Adipose tissue (tissue), 3 donors: ENCODE measurements around the gene PCDHGA2. TPM values are rescaled to one million over a fixed set of nuclear protein-coding genes. Genes with fewer than 3 reads are reported as not detected.
"Not testable (repeated sequence)": the region's sequence is repeated elsewhere in the genome, so short reads cannot be mapped to it uniquely, and the experiment has no call there.

Experiments
- H3K27ac ChIP-seq: one replicate; pipeline ENCODE4 v1.5.1; 2013; ENCODE audit warnings: low read depth, low read length
- WGBS, 3 donors: extraction: QIAGEN DNeasy Blood & Tissue Kit; methylation state at CpG; one replicate each; pipeline ENCODE4 v1.1.7; 2013; 5-methylcytosine and 5-hydroxymethylcytosine counted together
- polyA plus RNA-seq, 3 donors: library from polyadenylated mRNA; stranded (reverse); fragments of 200-250 nt; gene quantifications; one replicate each; pipeline ENCODE4 v1.2.3, GENCODE V29; 2013
- donor health status: healthy with polysubstance abuse.
- donor health status: Bipolar disorder and iron deficiency.
- donor health status: healthy.

PCDHGA2 gene
- polyA plus RNA-seq, 3 donors: 0.56 to 1.3 (median 0.89) TPM

DNA sequence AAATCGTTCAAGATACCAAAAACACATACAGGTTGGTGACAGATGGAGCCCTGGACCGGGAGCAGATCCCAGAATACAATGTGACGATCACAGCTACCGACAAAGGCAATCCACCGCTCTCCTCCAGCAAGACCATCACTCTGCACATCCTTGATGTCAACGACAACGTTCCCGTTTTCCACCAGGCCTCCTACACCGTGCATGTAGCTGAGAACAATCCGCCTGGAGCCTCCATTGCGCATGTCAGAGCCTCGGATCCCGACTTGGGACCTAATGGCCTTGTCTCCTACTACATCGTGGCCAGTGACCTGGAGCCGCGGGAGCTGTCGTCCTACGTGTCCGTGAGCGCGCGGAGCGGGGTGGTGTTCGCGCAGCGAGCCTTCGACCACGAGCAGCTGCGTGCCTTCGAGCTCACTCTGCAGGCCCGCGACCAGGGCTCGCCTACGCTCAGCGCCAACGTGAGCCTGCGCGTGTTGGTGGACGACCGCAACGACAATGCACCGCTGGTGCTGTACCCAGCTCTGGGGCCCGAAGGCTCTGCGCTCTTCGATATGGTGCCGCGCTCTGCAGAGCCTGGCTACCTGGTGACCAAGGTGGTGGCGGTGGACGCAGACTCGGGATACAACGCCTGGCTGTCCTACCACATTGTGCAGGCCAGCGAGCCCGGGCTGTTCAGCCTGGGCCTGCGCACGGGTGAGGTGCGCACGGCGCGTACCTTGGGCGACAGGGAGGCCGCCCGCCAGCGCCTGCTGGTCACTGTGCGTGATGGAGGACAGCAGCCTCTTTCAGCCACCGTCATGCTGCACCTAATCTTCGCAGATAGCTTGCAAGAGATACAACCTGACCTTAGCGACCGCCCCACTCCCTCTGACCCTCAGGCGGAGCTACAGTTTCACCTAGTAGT lies 33.3 kb downstream of the PCDHGA2 start:
- WGBS, 3 donors: 27 to 34% (median 29%) methylated on average over 69 of the region's 69 CpGs

DNA sequence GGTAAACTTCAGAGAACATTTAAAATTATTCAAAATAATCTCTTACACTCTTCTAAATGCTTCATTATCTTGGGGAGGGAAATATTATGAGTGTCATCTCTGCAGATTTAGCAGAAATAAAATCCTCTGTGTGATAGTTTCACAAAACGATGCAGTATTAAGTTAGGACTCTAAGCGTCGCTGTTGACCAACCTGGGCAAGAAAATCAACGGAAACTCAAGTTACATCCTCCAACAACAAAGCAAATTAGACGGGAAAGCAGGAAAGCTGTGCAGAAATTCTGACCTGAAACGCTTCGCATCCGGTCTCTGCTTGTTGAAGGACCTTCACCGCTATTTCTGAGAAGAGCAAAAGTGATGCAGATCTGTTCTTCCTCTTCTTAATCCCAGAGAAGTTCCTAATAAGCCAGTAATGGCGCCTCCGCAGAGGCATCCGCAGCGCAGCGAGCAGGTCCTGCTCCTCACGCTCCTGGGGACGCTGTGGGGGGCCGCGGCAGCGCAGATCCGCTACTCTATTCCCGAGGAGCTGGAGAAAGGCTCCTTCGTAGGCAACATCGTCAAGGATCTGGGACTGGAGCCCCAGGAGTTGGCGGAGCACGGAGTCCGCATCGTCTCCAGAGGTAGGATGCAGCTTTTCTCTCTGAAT lies 35.2 kb downstream of the PCDHGA2 start, which contains the start of gene PCDHGA6:
Gene PCDHGA6 (plus strand): TSS at position 219 of the 645 bp plus-strand sequence. CDS start 193 bp downstream, at position 412.
- H3K27ac ChIP-seq: no peak within 1 kb of the TSS
- 10 to 20% (median 17%) methylated on average over 27 of the region's 27 CpGs for WGBS, 3 donors

More for the DNA sequence above, 33.3 kb downstream of the PCDHGA2 start:
- H3K27ac ChIP-seq: no peak overlapping the region

DNA sequence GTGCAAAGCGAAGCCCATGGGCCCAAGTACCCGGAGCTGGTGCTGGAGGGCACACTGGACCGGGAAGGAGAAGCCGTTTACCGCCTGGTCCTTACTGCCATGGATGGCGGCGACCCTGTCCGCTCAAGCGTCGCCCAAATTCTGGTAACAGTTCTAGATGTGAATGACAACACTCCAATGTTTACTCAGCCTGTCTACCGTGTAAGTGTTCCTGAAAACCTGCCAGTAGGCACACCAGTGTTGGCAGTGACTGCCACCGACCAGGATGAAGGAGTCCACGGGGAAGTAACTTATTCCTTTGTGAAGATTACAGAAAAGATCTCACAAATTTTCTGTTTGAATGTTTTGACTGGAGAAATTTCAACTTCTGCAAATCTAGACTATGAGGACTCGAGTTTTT lies 36.1 kb downstream of the PCDHGA2 start:
- WGBS, 3 donors: 53 to 60% (median 55%) methylated on average over 14 of the region's 14 CpGs
- no peak overlapping the region for H3K27ac ChIP-seq

- 42 to 50% (median 45%) methylated on average over 37 to 41 of the region's 48 CpGs for WGBS, 3 donors
- H3K27ac ChIP-seq: not testable (repeated sequence)
These were observed 37.0 kb downstream of the PCDHGA2 start for GRCh38 chr5:141375444-141376155.

- WGBS, 3 donors: 12 to 15% (median 14%) methylated on average over 37 of the region's 37 CpGs
- H3K27ac ChIP-seq: no peak within 1 kb of the TSS
These were observed 44.1 kb downstream of the PCDHGA2 start, which contains the start of gene PCDHGA7 for GRCh38 chr5:141382469-141383294. Gene PCDHGA7 (plus strand): TSS chr5:141382742. CDS start chr5:141382900, 158 bp downstream.

- whole genome bisulfite sequencing, 3 donors: 27 to 35% (median 34%) methylated on average over 21 of the region's 21 CpGs
These were observed 44.8 kb downstream of the PCDHGA2 start for GRCh38 chr5:141383345-141383744.

GRCh38 chr5:141384471-141385267 lies 46.1 kb downstream of the PCDHGA2 start:
- no peak overlapping the region for H3K27ac ChIP-seq
- WGBS, 3 donors: 43 to 48% (median 45%) methylated on average over 43 of the region's 43 CpGs

More at GRCh38 chr5:141383345-141383744, 44.8 kb downstream of the PCDHGA2 start:
- H3K27ac ChIP-seq: no peak overlapping the region

GRCh38 chr5:141387557-141388311 lies 49.2 kb downstream of the PCDHGA2 start, which contains the start of gene PCDHGB4:
Gene PCDHGB4 (plus strand): TSS chr5:141387698. CDS start chr5:141387885, 187 bp downstream.
- WGBS, 3 donors: 6 to 13% (median 11%) methylated on average over 17 to 21 of the region's 40 CpGs
- H3K27ac ChIP-seq: not testable (repeated sequence)

DNA sequence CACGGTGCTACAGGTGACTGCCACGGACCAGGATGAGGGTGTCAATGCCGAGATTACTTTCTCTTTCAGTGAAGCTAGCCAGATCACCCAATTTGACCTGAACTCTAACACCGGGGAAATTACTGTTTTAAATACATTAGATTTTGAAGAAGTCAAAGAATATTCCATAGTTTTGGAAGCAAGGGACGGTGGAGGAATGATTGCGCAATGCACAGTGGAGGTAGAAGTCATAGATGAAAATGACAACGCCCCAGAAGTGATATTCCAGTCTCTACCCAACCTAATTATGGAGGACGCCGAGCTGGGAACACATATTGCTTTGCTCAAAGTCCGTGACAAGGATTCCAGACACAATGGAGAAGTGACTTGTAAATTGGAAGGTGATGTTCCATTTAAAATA lies 50.1 kb downstream of the PCDHGA2 start:
- no peak overlapping the region for H3K27ac ChIP-seq
- WGBS, 3 donors: 41 to 48% (median 44%) methylated on average over 10 of the region's 10 CpGs

DNA sequence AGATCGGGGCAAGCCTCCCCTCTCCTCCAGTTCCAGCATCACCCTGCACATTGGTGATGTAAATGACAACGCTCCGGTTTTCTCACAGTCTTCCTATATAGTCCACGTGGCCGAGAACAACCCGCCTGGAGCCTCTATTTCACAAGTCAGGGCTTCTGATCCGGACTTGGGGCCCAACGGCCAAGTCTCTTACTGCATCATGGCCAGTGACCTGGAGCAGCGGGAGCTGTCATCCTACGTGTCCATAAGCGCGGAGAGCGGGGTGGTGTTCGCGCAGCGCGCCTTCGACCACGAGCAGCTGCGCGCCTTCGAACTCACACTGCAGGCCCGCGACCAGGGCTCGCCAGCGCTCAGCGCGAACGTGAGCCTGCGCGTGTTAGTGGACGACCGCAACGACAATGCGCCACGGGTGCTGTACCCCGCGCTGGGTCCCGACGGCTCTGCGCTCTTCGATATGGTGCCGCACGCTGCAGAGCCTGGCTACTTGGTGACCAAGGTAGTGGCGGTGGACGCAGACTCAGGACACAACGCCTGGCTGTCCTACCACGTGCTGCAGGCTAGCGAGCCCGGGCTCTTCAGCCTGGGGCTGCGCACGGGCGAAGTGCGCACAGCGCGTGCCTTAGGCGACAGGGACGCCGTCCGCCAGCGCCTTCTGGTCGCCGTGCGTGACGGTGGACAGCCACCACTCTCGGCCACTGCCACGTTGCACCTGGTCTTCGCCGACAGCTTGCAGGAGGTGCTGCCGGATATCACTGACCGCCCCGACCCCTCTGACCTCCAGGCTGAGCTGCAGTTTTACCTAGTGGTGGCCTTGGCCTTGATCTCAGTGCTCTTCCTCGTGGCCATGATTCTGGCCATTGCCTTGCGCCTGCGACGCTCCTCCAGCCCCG lies 50.8 kb downstream of the PCDHGA2 start:
- H3K27ac ChIP-seq: no peak overlapping the region
- 31 to 33% (median 32%) methylated on average over 73 to 77 of the region's 77 CpGs for WGBS, 3 donors

DNA sequence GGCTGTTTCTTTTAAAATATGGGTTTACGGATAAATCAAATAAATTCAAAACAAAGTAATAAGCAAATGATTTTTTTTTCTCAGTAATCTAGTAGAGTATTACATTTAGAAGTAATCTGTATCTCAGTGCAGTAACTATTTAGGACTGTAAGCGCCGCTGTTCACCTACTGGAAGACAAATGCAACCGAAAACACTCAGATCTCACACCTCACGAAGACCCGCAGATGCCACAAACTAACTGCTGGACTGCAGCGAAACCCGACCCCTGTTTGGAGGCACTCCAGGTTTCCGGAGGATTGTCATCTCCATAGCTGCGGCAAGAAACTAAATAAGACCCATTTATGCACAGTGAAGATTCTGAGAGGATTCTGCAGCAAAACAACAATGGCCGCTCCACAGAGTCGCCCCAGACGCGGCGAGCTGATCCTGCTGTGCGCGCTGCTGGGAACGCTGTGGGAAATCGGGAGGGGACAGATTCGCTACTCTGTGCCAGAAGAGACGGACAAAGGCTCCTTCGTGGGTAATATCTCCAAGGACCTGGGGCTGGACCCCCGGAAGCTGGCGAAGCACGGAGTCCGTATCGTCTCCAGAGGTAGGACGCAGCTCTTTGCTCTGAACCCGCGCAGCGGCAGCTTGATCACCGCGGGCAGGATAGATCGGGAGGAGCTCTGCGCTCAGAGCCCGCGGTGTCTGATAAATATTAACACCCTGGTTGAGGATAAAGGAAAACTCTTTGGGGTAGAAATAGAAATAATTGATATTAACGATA lies 54.1 kb downstream of the PCDHGA2 start, which contains the start of gene PCDHGA8:
Gene PCDHGA8 (plus strand): TSS at position 205 of the 770 bp plus-strand sequence. CDS start 181 bp downstream, at position 386.
- H3K27ac ChIP-seq: no peak within 1 kb of the TSS
- 22 to 29% (median 28%) methylated on average over 38 of the region's 38 CpGs for WGBS, 3 donors
